A673 (cell line): ENCODE results near the gene SNTG2.

Source experiments
- EZH2 ChIP-seq: fragments of 200-600 bp; sonication (generic); IDR thresholded peaks from 2 replicates; pipeline ENCODE4 v1.6.1; 2017; ENCODE audit warnings: borderline replicate concordance, low read depth, mild to moderate bottlenecking, mixed read lengths, antibody characterized with exemption, low read length; ENCODE audit not compliant: poor library complexity, severe bottlenecking
- TF ChIP-seq, protein P1 (sequence below): fragments of 300-800, 200-600 bp; sonication (generic); conservative IDR thresholded peaks from 2 replicates; pipeline ENCODE4 v1.5.1; 2017; ENCODE audit warnings: low read depth, mild to moderate bottlenecking, antibody characterized with exemption, low read length, moderate library complexity, mixed read lengths

DNA sequence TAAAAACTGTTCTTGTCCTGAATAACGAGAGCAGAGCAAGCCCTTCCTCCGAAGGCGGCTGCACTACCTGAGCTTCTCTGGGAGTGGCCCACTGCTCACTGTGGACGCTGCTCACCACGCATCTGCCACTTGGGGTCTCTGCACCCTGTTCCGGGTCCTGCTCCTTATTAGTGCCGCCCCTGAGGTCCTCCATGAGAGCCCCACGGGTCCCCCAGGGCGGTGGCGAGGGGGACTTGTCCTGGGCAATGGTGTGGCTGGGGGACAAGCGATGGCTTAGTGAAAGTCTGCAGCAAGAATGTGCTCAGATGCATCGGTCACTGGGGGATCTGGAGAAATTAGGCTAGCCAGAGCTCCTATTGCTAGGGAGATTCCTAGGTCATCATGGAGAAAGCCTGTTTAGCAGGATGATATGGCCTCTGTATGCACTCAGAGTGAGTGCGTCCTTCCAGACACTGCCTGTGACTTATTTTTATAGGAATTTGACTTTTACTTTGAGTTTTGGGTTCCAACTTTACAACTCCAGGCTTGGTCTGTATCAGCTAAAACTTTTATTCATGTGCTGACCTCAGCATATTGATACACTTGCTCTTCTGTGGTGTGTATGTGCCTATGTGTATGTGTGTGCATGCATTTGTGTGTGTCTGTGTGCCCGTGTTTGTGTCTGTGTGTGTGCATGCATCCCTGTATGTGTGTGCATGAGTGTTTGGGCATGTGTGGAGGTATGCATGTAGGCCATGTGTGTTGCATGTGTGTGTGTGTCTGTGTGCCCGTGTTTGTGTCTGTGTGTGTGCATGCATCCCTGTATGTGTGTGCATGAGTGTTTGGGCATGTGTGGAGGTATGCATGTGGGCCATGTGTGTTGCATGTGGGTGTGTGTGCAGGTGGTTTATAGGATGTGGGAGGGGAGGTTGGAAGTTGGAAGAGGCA is 129.5 kb downstream of the SNTG2 start:
- TF ChIP-seq, protein P1, sequence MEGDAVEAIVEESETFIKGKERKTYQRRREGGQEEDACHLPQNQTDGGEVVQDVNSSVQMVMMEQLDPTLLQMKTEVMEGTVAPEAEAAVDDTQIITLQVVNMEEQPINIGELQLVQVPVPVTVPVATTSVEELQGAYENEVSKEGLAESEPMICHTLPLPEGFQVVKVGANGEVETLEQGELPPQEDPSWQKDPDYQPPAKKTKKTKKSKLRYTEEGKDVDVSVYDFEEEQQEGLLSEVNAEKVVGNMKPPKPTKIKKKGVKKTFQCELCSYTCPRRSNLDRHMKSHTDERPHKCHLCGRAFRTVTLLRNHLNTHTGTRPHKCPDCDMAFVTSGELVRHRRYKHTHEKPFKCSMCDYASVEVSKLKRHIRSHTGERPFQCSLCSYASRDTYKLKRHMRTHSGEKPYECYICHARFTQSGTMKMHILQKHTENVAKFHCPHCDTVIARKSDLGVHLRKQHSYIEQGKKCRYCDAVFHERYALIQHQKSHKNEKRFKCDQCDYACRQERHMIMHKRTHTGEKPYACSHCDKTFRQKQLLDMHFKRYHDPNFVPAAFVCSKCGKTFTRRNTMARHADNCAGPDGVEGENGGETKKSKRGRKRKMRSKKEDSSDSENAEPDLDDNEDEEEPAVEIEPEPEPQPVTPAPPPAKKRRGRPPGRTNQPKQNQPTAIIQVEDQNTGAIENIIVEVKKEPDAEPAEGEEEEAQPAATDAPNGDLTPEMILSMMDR, result no peak
- no peak for TF ChIP-seq EZH2
